Measurements from ENCODE around the gene CCDC171.
"Not testable (repeated sequence)": the region's sequence is repeated elsewhere in the genome, so short reads cannot be mapped to it uniquely, and the experiment has no call there.

Gene CCDC171

GRCh38 chr9:15785584-15785983, 232.7 kb downstream of the CCDC171 start:
- no peaks in the 10 kb centered on the region for H3K27me3 ChIP-seq (replicated peaks)
- TF ChIP-seq CTCF (IDR thresholded peaks at IDR 0.05; ENCODE audit: low read depth, low read length, missing control alignments) = no peak

GRCh38 chr9:15786616-15787015, 233.8 kb downstream of the CCDC171 start:
- no peak for DNase-seq
- TF ChIP-seq CTCF (IDR thresholded peaks at IDR 0.05; ENCODE audit: low read depth, low read length, missing control alignments) = no peak
- H3K27me3 ChIP-seq (replicated peaks) = no peaks in the 10 kb centered on the region
- in situ Hi-C loops (cut with HindIII; ENCODE audit: low pct_ligation_motif_present, low sequenced_read_pairs) = no loop called here
- no peak overlapping the region for H3K4me3 ChIP-seq (ENCODE audit: low read depth, low read length)
- no peak overlapping the region for H3K27ac ChIP-seq
- H3K36me3 ChIP-seq (replicated peaks) = no peaks in the 10 kb centered on the region

More at GRCh38 chr9:15785584-15785983, 232.7 kb downstream of the CCDC171 start:
- no peaks in the 10 kb centered on the region for H3K36me3 ChIP-seq (replicated peaks)
- DNase-seq = no peak
- no peak overlapping the region for H3K27ac ChIP-seq
- H3K4me3 ChIP-seq (ENCODE audit: low read depth, low read length) = no peak overlapping the region
- in situ Hi-C loops (cut with HindIII; ENCODE audit: low pct_ligation_motif_present, low sequenced_read_pairs) = no loop called here

- in situ Hi-C loops (cut with HindIII; ENCODE audit: low pct_ligation_motif_present, low sequenced_read_pairs); H3K27ac ChIP-seq; H3K36me3 ChIP-seq (replicated peaks); H3K27me3 ChIP-seq (replicated peaks); H3K4me3 ChIP-seq (ENCODE audit: low read depth, low read length); DNase-seq: not testable (repeated sequence)
Observed at GRCh38 chr9:15810219-15810899, 257.5 kb downstream of the CCDC171 start.

- no peak overlapping the region for H3K27ac ChIP-seq
- no peak overlapping the region for H3K4me3 ChIP-seq (ENCODE audit: low read depth, low read length)
- in situ Hi-C loops (cut with HindIII; ENCODE audit: low pct_ligation_motif_present, low sequenced_read_pairs) = no loop called here
- no peak for DNase-seq
- H3K36me3 ChIP-seq (replicated peaks) = no peaks in the 10 kb centered on the region
- H3K27me3 ChIP-seq (replicated peaks) = no peaks in the 10 kb centered on the region
- no peak for TF ChIP-seq CTCF (IDR thresholded peaks at IDR 0.05; ENCODE audit: low read depth, low read length, missing control alignments)
Observed at GRCh38 chr9:15813076-15813475, 260.2 kb downstream of the CCDC171 start.

- Histone ChIP-seq H3K27ac (no peak overlapping the region), H3K27me3 (replicated peaks) (no peaks in the 10 kb centered on the region), H3K36me3 (replicated peaks) (no peaks in the 10 kb centered on the region), H3K4me3 (ENCODE audit: low read depth, low read length) (no peak overlapping the region)
- in situ Hi-C loops (cut with HindIII; ENCODE audit: low pct_ligation_motif_present, low sequenced_read_pairs) = no loop called here
- peak; percentile 40 for TF ChIP-seq CTCF (IDR thresholded peaks at IDR 0.05; ENCODE audit: low read depth, low read length, missing control alignments)
- DNase-seq = peak; percentile 12
Observed at GRCh38 chr9:15824310-15824709, 271.5 kb downstream of the CCDC171 start.

GRCh38 chr9:15831384-15831783, 278.5 kb downstream of the CCDC171 start:
- Histone ChIP-seq H3K36me3 (replicated peaks) (no peaks in the 10 kb centered on the region), H3K27ac (no peak overlapping the region), H3K27me3 (replicated peaks) (no peaks in the 10 kb centered on the region), H3K4me3 (ENCODE audit: low read depth, low read length) (no peak overlapping the region)
- in situ Hi-C loops (cut with HindIII; ENCODE audit: low pct_ligation_motif_present, low sequenced_read_pairs) = no loop called here
- TF ChIP-seq CTCF (IDR thresholded peaks at IDR 0.05; ENCODE audit: low read depth, low read length, missing control alignments) = no peak
- no peak for DNase-seq

Data from brain microvascular endothelial cell (primary cell).